Panc1 (cell line): ENCODE measurements around the gene POLN. TPM values are rescaled to one million over a fixed set of nuclear protein-coding genes. Genes with fewer than 3 reads are reported as not detected.

ENCODE experiments used
- ATAC-seq: fragments of 200-7000 bp; cut with Tn5 transposase; 2 replicates; pipeline ENCODE4 v1.9.1; 2020; ENCODE audit warnings: mild to moderate bottlenecking, moderate library complexity
- BruUV-seq: library from RNA; stranded (reverse); fragments of 400-500 nt; replicated peaks from 2 replicates; lab custom pipeline; 2021; lab: Mats Ljungman, UMichigan
- CTCF ChIA-PET: fragments of 300-600 bp; sonication (Branson Sonifier 250); formaldehyde crosslinking; loops from one replicate; lab custom pipeline; 2022; ENCODE audit warnings: antibody characterized with exemption; lab: Charles Lee
- POLR2A ChIA-PET: fragments of 300-600 bp; sonication (Branson Sonifier 250); formaldehyde crosslinking; loops from one replicate; lab custom pipeline; 2022; ENCODE audit warnings: antibody characterized with exemption; lab: Charles Lee
- DNase-seq: peaks from one replicate; pipeline ENCODE4 v3.0.0-alpha.2; 2010; ENCODE audit warnings: low read depth, low spot score
- H3K27ac ChIP-seq: 2 replicates; pipeline ENCODE4 v1.5.1; 2011; ENCODE audit warnings: mild to moderate bottlenecking, low read length, inconsistent platforms
- H3K27me3 ChIP-seq: fragments of 200-500 bp; sonication (Bioruptor generic); 2 replicates; pipeline ENCODE4 v1.6.0; 2014; ENCODE audit warnings: low read length, inconsistent platforms; ENCODE audit not compliant: control insufficient read depth, insufficient read depth
- H3K36me3 ChIP-seq: fragments of 200-500 bp; sonication (Bioruptor generic); 2 replicates; pipeline ENCODE4 v1.5.1; 2014; ENCODE audit warnings: inconsistent platforms, mild to moderate bottlenecking, low read length, moderate library complexity; ENCODE audit not compliant: control insufficient read depth, insufficient read depth
- H3K4me1 ChIP-seq: 2 replicates; pipeline ENCODE4 v1.5.1; 2011; ENCODE audit warnings: inconsistent platforms, mild to moderate bottlenecking, low read length, moderate library complexity; ENCODE audit not compliant: control insufficient read depth, insufficient read depth
- H3K4me3 ChIP-seq, 2 experiments: 2 replicates each; pipeline ENCODE4 v1.5.1; 2011 to 2012; ENCODE audit warnings: low read depth in 2 of 2, low read length in 2 of 2, mild to moderate bottlenecking in 2 of 2, inconsistent platforms in 1 of 2, moderate library complexity in 1 of 2
- H3K9me3 ChIP-seq: fragments of 200-500 bp; sonication (Bioruptor generic); 2 replicates; pipeline ENCODE4 v1.5.1; 2014; ENCODE audit warnings: low read depth, mild to moderate bottlenecking, inconsistent platforms, low read length, moderate library complexity; ENCODE audit not compliant: control insufficient read depth, insufficient read depth
- POLR2AphosphoS5 ChIP-seq: IDR thresholded peaks from 2 replicates; pipeline ENCODE4 v1.6.1; 2012; ENCODE audit warnings: mild to moderate bottlenecking, low read depth, low read length, moderate library complexity
- SIN3A ChIP-seq: IDR thresholded peaks from 2 replicates; pipeline ENCODE4 v1.6.1; 2012; ENCODE audit warnings: low read depth, mild to moderate bottlenecking, low read length, moderate library complexity, borderline replicate concordance; ENCODE audit not compliant: insufficient read depth
- TCF7L2 ChIP-seq: IDR thresholded peaks from 2 replicates; pipeline ENCODE4 v1.6.1; 2011; ENCODE audit warnings: mild to moderate bottlenecking, low read depth, low read length, inconsistent platforms
- in situ Hi-C: cut with HindIII; loops from 2 replicates; pipeline ENCODE4 v1.10.0; 2016; ENCODE audit warnings: low sequenced_read_pairs, low pct_unique_long_range_greater_than_20kb
- intact Hi-C: fragments of 100-400 bp; cut with micrococcal nuclease; formaldehyde crosslinking; loops from one replicate; pipeline ENCODE4 v1.10.0; 2022; ENCODE audit not compliant: unreplicated experiment
- total RNA-seq: library from RNA; stranded (reverse); gene quantifications from one replicate; pipeline ENCODE4 v1.2.1, GENCODE V29; 2021; ENCODE audit not compliant: unreplicated experiment
- TF ChIP-seq, protein P1 (sequence below): fragments of 450-650 bp; IDR thresholded peaks from 2 replicates; pipeline ENCODE4 v1.5.1; 2017; ENCODE audit warnings: mild to moderate bottlenecking
- TF ChIP-seq, protein P2 (sequence below), 2 experiments: IDR thresholded peaks; 2 replicates each; pipeline ENCODE4 v1.6.1; 2011 to 2012; ENCODE audit warnings: low read depth in 2 of 2, control low read depth in 1 of 2, low read length in 1 of 2, mild to moderate bottlenecking in 1 of 2, moderate library complexity in 1 of 2; ENCODE audit not compliant: insufficient read depth in 1 of 2

POLN gene
- total RNA-seq, 1 experiment from 2014 or later: 4.3 TPM

DNA sequence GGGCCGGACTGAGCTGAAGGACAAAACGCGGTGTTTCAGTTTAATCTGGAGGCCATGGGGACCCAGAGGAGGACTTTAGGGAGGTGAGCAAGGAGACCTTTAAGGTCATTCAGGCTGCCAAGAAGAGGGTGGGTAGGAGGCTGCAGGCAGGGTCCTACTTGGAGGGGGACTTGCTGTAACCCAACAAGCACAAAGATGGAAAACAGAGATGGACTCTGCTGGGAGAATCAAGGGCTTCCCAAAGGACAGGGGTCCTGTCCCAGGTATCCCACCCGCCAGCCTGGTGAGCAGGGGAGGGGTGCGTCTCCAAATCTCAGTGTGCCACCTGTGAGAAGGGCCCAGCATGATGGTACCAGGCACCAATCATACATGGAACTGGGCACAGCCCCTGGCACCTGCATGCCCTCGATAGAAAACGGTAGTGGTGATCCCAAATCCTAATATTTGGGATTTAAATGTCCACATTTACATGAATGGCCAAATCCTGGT lies 3.9 kb upstream of the POLN start:
- POLR2A ChIA-PET: no interaction called here
- in situ Hi-C loops: no loop called here
- no peak for ATAC-seq

DNA sequence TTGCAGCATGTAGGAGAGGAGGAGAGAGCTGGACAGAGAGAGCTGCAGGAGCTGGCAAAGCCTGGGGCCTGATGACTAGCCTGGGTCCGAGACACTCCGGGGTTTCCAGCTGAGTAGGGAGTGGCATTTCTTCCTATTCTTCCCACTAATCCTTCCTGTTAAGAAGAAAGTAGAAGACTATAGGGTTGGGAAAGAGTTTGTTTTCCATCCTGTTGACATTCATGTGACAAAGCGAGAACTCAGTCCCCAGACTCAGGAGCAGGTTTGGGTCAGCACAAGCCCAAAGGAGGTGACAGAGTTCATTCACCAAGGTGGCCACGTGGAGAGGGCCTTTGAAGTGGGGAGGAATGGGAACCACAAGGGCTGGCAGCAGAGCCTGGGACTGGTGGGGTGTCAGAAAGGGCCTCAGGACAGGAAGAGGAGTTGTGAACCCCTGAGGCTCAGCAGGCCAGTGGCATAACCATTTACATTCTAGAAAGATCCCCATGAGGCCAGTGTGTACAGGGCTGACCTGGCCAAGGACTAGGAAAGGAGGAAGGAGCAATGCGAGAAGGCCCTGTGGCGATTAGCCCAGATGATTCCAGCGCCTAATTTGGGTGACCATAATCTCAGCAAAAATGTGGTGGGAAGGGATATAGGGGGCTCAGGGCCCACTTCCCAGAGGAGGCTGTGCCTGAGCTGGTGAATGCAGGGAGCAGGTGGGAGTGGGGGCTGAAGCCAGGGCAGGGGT lies 3.3 kb upstream of the POLN start:
- DNase-seq (no peak), ATAC-seq (no peak)
- Histone ChIP-seq H3K4me1 (peaks cover 10% of the 10 kb centered on the region), H3K27me3 (no peaks in the 10 kb centered on the region), H3K36me3 (no peaks in the 10 kb centered on the region), H3K9me3 (no peaks in the 10 kb centered on the region), H3K4me3 (no peak overlapping the region), H3K27ac (no peak overlapping the region)
- POLR2A ChIA-PET: no interaction called here
- BruUV-seq: no TSS peak
- intact Hi-C loops: no loop called here
- TF ChIP-seq SIN3A (no peak), POLR2AphosphoS5 (no peak), TCF7L2 (no peak)
- TF ChIP-seq, protein P1, sequence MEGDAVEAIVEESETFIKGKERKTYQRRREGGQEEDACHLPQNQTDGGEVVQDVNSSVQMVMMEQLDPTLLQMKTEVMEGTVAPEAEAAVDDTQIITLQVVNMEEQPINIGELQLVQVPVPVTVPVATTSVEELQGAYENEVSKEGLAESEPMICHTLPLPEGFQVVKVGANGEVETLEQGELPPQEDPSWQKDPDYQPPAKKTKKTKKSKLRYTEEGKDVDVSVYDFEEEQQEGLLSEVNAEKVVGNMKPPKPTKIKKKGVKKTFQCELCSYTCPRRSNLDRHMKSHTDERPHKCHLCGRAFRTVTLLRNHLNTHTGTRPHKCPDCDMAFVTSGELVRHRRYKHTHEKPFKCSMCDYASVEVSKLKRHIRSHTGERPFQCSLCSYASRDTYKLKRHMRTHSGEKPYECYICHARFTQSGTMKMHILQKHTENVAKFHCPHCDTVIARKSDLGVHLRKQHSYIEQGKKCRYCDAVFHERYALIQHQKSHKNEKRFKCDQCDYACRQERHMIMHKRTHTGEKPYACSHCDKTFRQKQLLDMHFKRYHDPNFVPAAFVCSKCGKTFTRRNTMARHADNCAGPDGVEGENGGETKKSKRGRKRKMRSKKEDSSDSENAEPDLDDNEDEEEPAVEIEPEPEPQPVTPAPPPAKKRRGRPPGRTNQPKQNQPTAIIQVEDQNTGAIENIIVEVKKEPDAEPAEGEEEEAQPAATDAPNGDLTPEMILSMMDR: no peak
- TF ChIP-seq, protein P2, sequence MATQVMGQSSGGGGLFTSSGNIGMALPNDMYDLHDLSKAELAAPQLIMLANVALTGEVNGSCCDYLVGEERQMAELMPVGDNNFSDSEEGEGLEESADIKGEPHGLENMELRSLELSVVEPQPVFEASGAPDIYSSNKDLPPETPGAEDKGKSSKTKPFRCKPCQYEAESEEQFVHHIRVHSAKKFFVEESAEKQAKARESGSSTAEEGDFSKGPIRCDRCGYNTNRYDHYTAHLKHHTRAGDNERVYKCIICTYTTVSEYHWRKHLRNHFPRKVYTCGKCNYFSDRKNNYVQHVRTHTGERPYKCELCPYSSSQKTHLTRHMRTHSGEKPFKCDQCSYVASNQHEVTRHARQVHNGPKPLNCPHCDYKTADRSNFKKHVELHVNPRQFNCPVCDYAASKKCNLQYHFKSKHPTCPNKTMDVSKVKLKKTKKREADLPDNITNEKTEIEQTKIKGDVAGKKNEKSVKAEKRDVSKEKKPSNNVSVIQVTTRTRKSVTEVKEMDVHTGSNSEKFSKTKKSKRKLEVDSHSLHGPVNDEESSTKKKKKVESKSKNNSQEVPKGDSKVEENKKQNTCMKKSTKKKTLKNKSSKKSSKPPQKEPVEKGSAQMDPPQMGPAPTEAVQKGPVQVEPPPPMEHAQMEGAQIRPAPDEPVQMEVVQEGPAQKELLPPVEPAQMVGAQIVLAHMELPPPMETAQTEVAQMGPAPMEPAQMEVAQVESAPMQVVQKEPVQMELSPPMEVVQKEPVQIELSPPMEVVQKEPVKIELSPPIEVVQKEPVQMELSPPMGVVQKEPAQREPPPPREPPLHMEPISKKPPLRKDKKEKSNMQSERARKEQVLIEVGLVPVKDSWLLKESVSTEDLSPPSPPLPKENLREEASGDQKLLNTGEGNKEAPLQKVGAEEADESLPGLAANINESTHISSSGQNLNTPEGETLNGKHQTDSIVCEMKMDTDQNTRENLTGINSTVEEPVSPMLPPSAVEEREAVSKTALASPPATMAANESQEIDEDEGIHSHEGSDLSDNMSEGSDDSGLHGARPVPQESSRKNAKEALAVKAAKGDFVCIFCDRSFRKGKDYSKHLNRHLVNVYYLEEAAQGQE (IDR thresholded peaks at IDR 0.05; ENCODE audit: insufficient read depth in 1 of 2, low read depth in 2 of 2, low read length in 1 of 2): no peak
- in situ Hi-C loops: no loop called here
- CTCF ChIA-PET: no interaction called here

More for the DNA sequence above, 3.9 kb upstream of the POLN start:
- Histone ChIP-seq H3K4me1 (peaks cover 6% of the 10 kb centered on the region), H3K27me3 (no peaks in the 10 kb centered on the region), H3K27ac (no peak overlapping the region), H3K9me3 (no peaks in the 10 kb centered on the region), H3K36me3 (no peaks in the 10 kb centered on the region), H3K4me3 (no peak overlapping the region)
- no peak for DNase-seq
- BruUV-seq: no TSS peak
- intact Hi-C loops: no loop called here
- TF ChIP-seq POLR2AphosphoS5: no peak
- no peak for TF ChIP-seq TCF7L2
- TF ChIP-seq, protein P1: no peak
- no peak for TF ChIP-seq SIN3A
- TF ChIP-seq, protein P2 (IDR thresholded peaks at IDR 0.05; ENCODE audit: insufficient read depth in 1 of 2, low read depth in 2 of 2, low read length in 1 of 2): no peak
- CTCF ChIA-PET: no interaction called here
